Activated naive CD4-positive, alpha-beta T cell treated with anti-CD3 and anti-CD28 coated beads for 36 hours (primary cell): ENCODE data around the gene NRK. TPM values are rescaled to one million over a fixed set of nuclear protein-coding genes. Genes with fewer than 3 reads are reported as not detected.
"Not testable (repeated sequence)": the region's sequence is repeated elsewhere in the genome, so short reads cannot be mapped to it uniquely, and the experiment has no call there.

Experiments
- CTCF ChIA-PET: fragments of 350-600 bp; sonication (Branson Sonifier 250); formaldehyde crosslinking; loops from one replicate; lab custom pipeline; 2021; ENCODE audit warnings: antibody characterized with exemption; lab: Charles Lee
- DNase-seq: peaks from one replicate; pipeline ENCODE4 v3.0.0-alpha.2; 2020
- H3K27ac Mint-ChIP-seq: one replicate; pipeline ENCODE4 v1.8.0; 2021; ENCODE audit warnings: mild to moderate bottlenecking, mixed read lengths
- H3K27me3 Mint-ChIP-seq: one replicate; pipeline ENCODE4 v1.8.0; 2021; ENCODE audit warnings: low read depth, mixed read lengths
- H3K36me3 Mint-ChIP-seq: one replicate; pipeline ENCODE4 v1.8.0; 2021; ENCODE audit warnings: low read depth, mixed read lengths
- H3K4me1 Mint-ChIP-seq: one replicate; pipeline ENCODE4 v1.8.0; 2021; ENCODE audit warnings: low read depth, mixed read lengths
- H3K4me3 Mint-ChIP-seq: one replicate; pipeline ENCODE4 v1.8.0; 2021; ENCODE audit warnings: mild to moderate bottlenecking, moderate library complexity, mixed read lengths
- H3K9me3 Mint-ChIP-seq: one replicate; pipeline ENCODE4 v1.8.0; 2021; ENCODE audit warnings: mixed read lengths
- intact Hi-C: fragments of 100-400 bp; cut with micrococcal nuclease; formaldehyde crosslinking; loops from one replicate; pipeline ENCODE4 v1.15.1; 2023
- total RNA-seq, 2 experiments: library from RNA; stranded (reverse); gene quantifications; one replicate each; pipeline ENCODE4 v1.2.3, GENCODE V29; 2021

Gene NRK
- total RNA-seq, 2 experiments from 2014 or later: not detected

DNA sequence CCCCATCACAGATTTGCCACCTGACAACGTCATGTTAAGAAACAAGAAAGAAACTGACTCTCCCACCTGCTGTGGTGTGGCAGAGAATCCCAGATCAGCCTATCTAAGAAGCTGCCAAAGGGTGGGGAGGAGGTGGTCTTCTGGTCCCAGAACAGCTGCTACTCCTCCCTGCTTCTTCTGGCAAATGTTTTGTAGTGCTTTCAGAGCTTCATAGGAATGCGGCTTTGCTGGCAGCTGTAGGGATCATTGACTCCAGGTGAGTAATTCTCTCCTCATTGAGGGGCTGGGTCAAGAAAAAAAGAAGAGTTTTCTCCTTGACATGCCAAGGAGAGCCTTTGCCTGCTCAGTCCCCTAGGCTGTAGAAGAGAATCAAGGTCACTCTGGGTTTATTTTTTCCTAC is 23.3 kb downstream of the NRK start:
- intact Hi-C loops: no loop called here

DNA sequence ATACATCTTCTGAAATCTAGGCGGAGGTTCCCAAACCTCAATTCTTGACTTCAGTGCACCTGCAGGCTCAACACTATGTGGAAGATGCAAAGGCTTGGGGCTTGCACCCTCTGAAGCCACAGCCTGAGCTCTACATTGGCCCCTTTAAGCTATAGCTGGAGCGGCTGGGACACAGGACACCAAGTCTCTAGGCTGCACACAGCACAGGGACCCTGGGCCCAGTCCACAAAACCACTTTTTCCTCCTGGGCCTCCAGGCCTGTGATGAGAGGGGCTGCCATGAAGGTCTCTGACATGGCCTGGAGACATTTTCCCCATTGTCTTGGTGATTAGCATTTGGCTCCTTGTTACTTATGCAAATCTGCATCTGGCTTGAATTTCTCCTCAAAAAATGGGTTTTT is 27.8 kb downstream of the NRK start:
- H3K27ac Mint-ChIP-seq, H3K27me3 Mint-ChIP-seq, H3K9me3 Mint-ChIP-seq, DNase-seq, H3K4me1 Mint-ChIP-seq, H3K36me3 Mint-ChIP-seq, intact Hi-C loops, CTCF ChIA-PET, H3K4me3 Mint-ChIP-seq: not testable (repeated sequence)

More for the DNA sequence above, 23.3 kb downstream of the NRK start:
- H3K4me1 Mint-ChIP-seq: no peaks in the 10 kb centered on the region
- H3K27ac Mint-ChIP-seq: no peak overlapping the region
- H3K27me3 Mint-ChIP-seq: no peaks in the 10 kb centered on the region
- no peaks in the 10 kb centered on the region for H3K36me3 Mint-ChIP-seq
- CTCF ChIA-PET: no interaction called here
- no peak for DNase-seq
- no peaks in the 10 kb centered on the region for H3K9me3 Mint-ChIP-seq
- H3K4me3 Mint-ChIP-seq: no peak overlapping the region

DNA sequence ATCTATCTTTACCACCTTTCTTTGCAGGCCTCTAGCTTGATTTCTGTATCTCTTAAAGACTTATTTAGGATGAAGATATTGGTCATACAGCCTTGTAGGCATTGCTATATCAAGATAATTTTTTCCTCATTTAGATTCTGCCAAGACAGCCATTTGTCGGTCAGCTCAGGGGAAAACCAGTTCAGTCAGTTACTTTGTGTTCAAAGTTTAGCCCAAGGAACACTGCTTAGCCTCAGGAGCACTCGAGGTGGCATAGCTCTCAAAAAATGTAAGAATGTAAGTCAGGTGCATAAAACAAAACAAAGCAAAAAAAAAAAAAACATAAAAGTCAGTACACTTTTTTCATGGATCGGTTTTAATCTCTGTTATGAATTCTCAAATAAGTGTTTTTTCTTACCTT is 43.4 kb downstream of the NRK start:
- CTCF ChIA-PET: no interaction called here
- Mint-ChIP-seq H3K9me3 (no peaks in the 10 kb centered on the region), H3K27me3 (no peaks in the 10 kb centered on the region), H3K4me3 (no peak overlapping the region), H3K4me1 (no peaks in the 10 kb centered on the region), H3K27ac (no peak overlapping the region), H3K36me3 (no peaks in the 10 kb centered on the region)
- DNase-seq: no peak
- intact Hi-C loops: no loop called here

DNA sequence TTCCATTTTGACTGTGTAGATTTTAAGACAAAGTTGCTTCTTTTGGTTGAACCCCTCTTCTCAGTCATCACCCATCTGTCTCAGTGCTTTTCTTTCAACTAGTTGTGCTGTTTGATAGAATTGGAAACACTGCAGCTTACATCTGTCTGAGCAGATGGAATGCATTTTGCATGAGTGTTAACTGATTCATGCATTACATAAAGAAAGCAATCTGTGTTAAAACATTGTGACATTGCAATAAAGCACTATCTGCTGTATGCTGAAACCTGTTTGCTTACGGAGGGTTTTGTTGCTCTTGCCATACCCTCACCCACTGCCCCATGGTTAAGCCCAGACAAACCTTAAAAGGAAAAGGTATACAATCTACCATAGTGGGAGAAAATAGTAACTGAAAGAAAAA is 47.4 kb downstream of the NRK start:
- Mint-ChIP-seq H3K27ac (no peak overlapping the region), H3K9me3 (no peaks in the 10 kb centered on the region), H3K4me3 (no peak overlapping the region), H3K4me1 (no peaks in the 10 kb centered on the region), H3K27me3 (no peaks in the 10 kb centered on the region), H3K36me3 (no peaks in the 10 kb centered on the region)
- DNase-seq: no peak
- intact Hi-C loops: no loop called here
- CTCF ChIA-PET: no interaction called here

DNA sequence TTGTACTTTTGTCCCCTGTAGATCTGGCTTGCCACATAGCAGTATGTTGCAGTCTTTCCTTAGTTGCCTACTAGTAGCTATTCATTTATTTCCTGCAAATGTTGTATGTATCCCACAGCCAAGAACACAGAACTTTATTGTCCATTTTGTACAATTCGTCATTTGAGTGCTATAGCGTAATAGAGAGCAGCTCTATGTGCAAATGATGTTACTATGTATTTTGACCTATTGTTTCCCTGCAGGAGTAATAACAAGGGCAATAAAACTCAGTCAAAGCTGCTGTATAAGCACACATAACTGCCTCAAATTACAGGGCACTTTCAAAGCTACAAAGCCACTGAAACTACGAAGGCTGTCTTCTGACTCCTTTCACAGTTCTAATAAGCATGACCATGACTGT is 48.1 kb downstream of the NRK start:
- Mint-ChIP-seq H3K9me3 (no peaks in the 10 kb centered on the region), H3K36me3 (no peaks in the 10 kb centered on the region), H3K4me1 (no peaks in the 10 kb centered on the region), H3K4me3 (no peak overlapping the region), H3K27ac (no peak overlapping the region), H3K27me3 (no peaks in the 10 kb centered on the region)
- DNase-seq: no peak
- CTCF ChIA-PET: no interaction called here
- intact Hi-C loops: no loop called here

DNA sequence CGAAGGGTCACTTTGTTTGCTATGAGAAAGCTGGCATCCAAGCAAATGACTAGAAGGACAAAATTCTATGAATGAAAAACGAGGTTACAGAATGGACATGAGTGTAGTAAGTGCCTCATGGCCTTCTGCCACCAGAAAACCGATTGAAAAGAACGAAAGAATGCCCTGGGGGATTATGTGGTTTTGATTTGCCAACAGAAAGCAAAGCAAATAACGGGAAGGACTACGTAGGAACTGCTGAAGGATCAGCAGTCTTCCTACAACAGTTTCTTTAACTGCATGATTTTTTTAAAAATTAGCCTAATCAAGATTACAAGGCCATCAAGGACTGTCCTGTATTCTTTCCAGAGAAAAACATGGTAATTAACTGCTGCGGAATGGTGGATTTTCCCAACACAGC is 50.6 kb downstream of the NRK start:
- CTCF ChIA-PET: no interaction called here
- H3K27ac Mint-ChIP-seq: no peak overlapping the region
- intact Hi-C loops: no loop called here
- H3K4me3 Mint-ChIP-seq: no peak overlapping the region
- H3K36me3 Mint-ChIP-seq: no peaks in the 10 kb centered on the region
- DNase-seq: no peak
- no peaks in the 10 kb centered on the region for H3K9me3 Mint-ChIP-seq
- H3K27me3 Mint-ChIP-seq: no peaks in the 10 kb centered on the region
- H3K4me1 Mint-ChIP-seq: no peaks in the 10 kb centered on the region

DNA sequence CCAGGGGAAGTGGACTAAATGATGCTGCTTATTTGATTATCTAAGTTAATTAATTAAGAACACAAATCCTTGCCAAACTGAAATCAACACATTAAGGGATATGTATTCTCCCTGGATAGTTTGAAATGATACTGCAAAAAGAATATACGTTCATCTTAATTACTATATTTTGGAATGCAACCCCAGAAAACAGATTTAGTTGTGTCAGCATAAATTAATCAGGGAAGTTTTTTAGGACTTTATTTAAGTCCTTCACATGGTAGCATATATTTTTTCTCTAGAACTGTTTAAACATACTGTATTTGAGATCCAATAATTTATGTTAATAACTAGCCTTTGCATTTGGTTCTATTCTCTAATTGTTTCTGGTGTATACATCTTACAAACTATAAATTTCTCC is 52.5 kb downstream of the NRK start:
- no peak for DNase-seq
- H3K27me3 Mint-ChIP-seq: no peaks in the 10 kb centered on the region
- H3K4me1 Mint-ChIP-seq: no peaks in the 10 kb centered on the region
- H3K4me3 Mint-ChIP-seq: no peak overlapping the region
- intact Hi-C loops: loop anchor here (5.0 kb wide), 1 partner anchor 523 kb away; no protein-coding TSS in a partner anchor
- CTCF ChIA-PET: no interaction called here
- H3K9me3 Mint-ChIP-seq: no peaks in the 10 kb centered on the region
- H3K27ac Mint-ChIP-seq: no peak overlapping the region
- H3K36me3 Mint-ChIP-seq: no peaks in the 10 kb centered on the region

DNA sequence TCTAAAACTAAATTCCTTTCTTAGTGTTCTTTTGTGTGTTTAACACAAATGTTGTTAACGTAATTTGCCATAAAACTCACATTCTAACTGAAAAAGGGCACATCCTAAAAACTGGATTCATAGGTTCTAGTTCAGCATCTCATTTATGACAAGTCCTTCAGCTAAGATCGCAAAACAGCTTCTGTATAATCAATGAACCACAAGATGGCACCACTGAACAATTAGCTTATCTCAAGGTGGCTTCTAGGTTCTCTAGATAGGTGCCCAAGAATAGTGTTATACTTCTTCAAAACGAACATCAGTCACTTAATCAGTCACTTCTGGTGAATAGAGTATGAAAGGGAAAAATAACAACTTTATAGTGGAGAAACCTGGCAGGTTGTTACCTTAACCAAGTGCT is 54.3 kb downstream of the NRK start:
- Mint-ChIP-seq H3K4me1 (no peaks in the 10 kb centered on the region), H3K9me3 (no peaks in the 10 kb centered on the region), H3K27me3 (no peaks in the 10 kb centered on the region), H3K36me3 (no peaks in the 10 kb centered on the region), H3K27ac (no peak overlapping the region), H3K4me3 (no peak overlapping the region)
- no peak for DNase-seq
- intact Hi-C loops: loop anchor here (5.0 kb wide), 1 partner anchor 521 kb away; no protein-coding TSS in a partner anchor
- CTCF ChIA-PET: no interaction called here

DNA sequence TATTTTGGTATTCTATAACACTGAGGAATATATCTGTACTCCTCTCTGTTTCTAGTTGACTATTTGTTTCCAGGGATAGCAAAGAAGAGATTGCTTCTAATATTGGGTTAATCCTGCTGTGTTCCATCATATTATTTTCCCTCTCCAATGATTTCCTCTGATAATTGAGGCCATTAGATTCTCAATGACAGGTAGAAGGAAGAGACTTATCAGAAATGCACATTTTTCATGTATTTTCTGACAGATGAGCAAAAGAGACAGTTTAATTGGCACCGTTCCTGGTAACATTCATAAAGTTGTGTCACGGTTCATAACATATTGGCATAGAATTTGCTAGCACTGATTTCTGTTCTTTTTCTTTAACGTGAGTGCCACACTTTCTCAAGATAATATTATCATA is 58.2 kb downstream of the NRK start:
- CTCF ChIA-PET: no interaction called here
- intact Hi-C loops: no loop called here
- no peak overlapping the region for H3K4me3 Mint-ChIP-seq

DNA sequence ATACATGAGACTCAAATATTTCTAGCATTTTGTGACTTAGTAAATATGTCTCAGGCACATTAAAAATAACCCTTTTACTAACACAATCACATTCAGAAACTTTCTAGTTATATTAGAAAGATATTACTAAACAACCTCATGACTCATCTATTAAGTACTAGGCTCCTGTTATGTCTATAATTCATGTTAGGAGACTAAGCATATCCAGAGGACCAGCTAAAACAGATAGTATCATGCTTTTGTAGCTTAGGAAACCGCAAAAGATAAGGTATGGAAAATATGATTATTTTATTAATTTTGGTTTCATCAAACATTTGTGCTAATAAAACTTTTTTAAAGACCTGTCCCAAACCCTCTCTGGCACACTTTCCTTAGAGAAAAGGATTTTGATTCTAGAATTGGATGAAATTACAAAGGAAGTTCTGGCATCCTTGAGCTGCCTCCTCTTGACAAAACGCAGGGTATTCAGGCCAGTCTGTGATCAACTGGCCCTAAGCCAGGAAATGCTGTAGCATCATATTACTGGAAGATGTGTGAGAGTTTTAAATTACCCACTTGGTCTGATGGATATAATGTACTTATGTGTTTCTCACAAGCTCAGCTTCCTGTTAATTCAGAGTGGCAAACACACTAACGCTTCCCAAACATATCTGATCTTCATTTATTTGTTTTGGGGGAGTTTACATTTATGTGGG is 60.4 kb downstream of the NRK start:
- Mint-ChIP-seq H3K4me1 (no peaks in the 10 kb centered on the region), H3K36me3 (no peaks in the 10 kb centered on the region), H3K27ac (no peak overlapping the region), H3K4me3 (no peak overlapping the region), H3K27me3 (no peaks in the 10 kb centered on the region), H3K9me3 (no peaks in the 10 kb centered on the region)
- CTCF ChIA-PET: no interaction called here
- DNase-seq: no peak
- intact Hi-C loops: no loop called here

More for the DNA sequence above, 58.2 kb downstream of the NRK start:
- Mint-ChIP-seq H3K27me3 (no peaks in the 10 kb centered on the region), H3K27ac (no peak overlapping the region), H3K9me3 (no peaks in the 10 kb centered on the region), H3K36me3 (no peaks in the 10 kb centered on the region), H3K4me1 (no peaks in the 10 kb centered on the region)
- no peak for DNase-seq

DNA sequence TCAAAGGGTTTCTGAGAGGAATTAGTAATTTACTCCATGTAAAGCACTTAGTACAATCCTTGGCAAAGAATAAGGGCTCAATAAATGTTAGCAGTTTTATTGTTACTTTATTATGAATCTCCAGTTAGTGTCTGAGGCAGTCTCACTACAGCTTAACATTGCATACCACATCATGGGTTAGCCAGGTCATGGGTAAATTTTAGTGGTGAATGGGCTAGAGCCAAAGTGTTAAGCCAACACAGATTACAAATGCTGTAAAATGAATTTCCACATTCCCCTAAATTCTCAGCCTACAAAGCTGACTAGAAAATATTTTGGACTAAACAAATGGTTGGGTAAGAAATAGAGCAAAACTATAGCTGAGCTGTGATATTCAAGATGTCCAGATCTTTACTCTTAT is 72.4 kb downstream of the NRK start:
- intact Hi-C loops: no loop called here
- no peak for DNase-seq
- Mint-ChIP-seq H3K4me1 (no peaks in the 10 kb centered on the region), H3K4me3 (no peak overlapping the region), H3K36me3 (no peaks in the 10 kb centered on the region), H3K27ac (no peak overlapping the region), H3K9me3 (no peaks in the 10 kb centered on the region), H3K27me3 (no peaks in the 10 kb centered on the region)
- CTCF ChIA-PET: no interaction called here

DNA sequence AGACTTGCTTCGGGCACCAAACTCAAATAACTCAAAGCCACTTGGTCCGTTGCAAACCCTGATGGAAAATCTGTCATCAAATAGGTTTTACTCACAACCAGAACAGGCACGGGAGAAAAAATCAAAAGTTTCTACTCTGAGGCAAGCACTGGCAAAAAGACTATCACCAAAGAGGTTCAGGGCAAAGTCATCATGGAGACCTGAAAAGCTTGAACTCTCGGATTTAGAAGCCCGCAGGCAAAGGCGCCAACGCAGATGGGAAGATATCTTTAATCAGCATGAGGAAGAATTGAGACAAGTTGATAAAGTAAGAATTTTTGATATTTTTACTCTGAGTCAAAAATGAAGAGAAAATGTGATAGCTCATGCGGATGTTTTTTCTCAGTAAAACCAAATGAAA is 87.2 kb downstream of the NRK start:
- no peaks in the 10 kb centered on the region for H3K27me3 Mint-ChIP-seq
- H3K27ac Mint-ChIP-seq: no peak overlapping the region
- H3K4me1 Mint-ChIP-seq: no peaks in the 10 kb centered on the region
- CTCF ChIA-PET: no interaction called here
- intact Hi-C loops: no loop called here
- no peaks in the 10 kb centered on the region for H3K36me3 Mint-ChIP-seq
- DNase-seq: no peak
- no peaks in the 10 kb centered on the region for H3K9me3 Mint-ChIP-seq
- H3K4me3 Mint-ChIP-seq: no peak overlapping the region

DNA sequence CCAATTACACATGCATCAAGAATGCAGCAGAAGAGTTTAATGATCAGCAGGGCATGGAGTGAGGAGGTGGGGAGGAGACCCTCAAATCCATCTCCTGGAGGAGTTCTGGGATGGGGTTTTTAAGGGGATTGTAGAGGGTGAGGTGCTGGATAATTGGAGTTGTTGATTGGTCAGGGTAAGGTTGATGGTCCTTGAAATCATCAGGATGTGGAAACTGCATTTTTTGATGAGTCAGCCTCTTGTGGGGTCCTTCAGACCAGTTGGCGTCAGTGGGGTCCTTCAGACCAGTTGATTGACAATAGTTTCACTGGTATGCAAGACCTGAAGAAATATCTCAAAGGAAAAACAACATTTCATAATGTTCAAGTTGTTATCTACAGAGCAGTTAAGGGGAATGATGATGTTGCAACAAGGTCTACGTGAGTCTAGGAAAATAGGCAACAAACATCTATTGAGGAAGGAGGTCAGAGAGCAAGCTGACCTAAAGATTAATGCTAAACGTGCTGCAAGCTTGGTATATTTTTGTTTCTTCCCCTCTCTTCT is 88.3 kb downstream of the NRK start:
- intact Hi-C loops: no loop called here
- DNase-seq: no peak
- Mint-ChIP-seq H3K36me3 (no peaks in the 10 kb centered on the region), H3K9me3 (no peaks in the 10 kb centered on the region), H3K27me3 (no peaks in the 10 kb centered on the region), H3K4me1 (no peaks in the 10 kb centered on the region), H3K4me3 (no peak overlapping the region), H3K27ac (no peak overlapping the region)
- CTCF ChIA-PET: no interaction called here
